IMR-90 (cell line): ENCODE results near the gene CHCHD2. TPM values are rescaled to one million over a fixed set of nuclear protein-coding genes. Genes with fewer than 3 reads are reported as not detected.

Source experiments
- ATAC-seq: fragments of 200-7000 bp; cut with Tn5 transposase; 2 replicates; pipeline ENCODE4 v1.9.1; 2020; ENCODE audit warnings: low read depth, mild to moderate bottlenecking, moderate library complexity
- BruUV-seq: library from RNA; stranded (reverse); fragments of 400-500 nt; replicated peaks from 2 replicates; lab custom pipeline; 2021; lab: Mats Ljungman, UMichigan
- CTCF ChIA-PET: fragments of 300-600 bp; formaldehyde crosslinking; extraction: SDS; loops from one replicate; lab custom pipeline; 2021; ENCODE audit warnings: antibody characterized with exemption; lab: Yijun Ruan, JAX
- POLR2A ChIA-PET: fragments of 300-600 bp; sonication (Branson Sonifier 250); formaldehyde crosslinking; loops from one replicate; lab custom pipeline; 2022; ENCODE audit warnings: antibody characterized with exemption; ENCODE audit not compliant: unreplicated experiment; lab: Charles Lee
- DNase-seq: peaks from one replicate; pipeline ENCODE4 v3.0.0; 2013
- H2AFZ ChIP-seq: replicated peaks from 2 replicates; pipeline ENCODE3; 2013; ENCODE audit warnings: low read length, mild to moderate bottlenecking; ENCODE audit not compliant: poor library complexity
- H2AK5ac ChIP-seq: 2 replicates; pipeline ENCODE4 v1.6.1; 2013; ENCODE audit warnings: low read depth, low read length, inconsistent platforms
- H2AK9ac ChIP-seq: replicated peaks from 2 replicates; pipeline ENCODE3; 2013; ENCODE audit warnings: mild to moderate bottlenecking, low read depth, low read length, moderate library complexity; ENCODE audit not compliant: poor library complexity
- H2BK120ac ChIP-seq: 2 replicates; pipeline ENCODE4 v1.6.1; 2013; ENCODE audit warnings: low read depth, low read length, inconsistent platforms
- H2BK15ac ChIP-seq: 3 replicates; pipeline ENCODE4 v1.6.1; 2013; ENCODE audit warnings: low read depth, low read length, inconsistent platforms
- H2BK20ac ChIP-seq: 2 replicates; pipeline ENCODE4 v1.6.1; 2013; ENCODE audit warnings: low read depth, mild to moderate bottlenecking, inconsistent platforms, low read length, moderate library complexity
- H2BK5ac ChIP-seq: 2 replicates; pipeline ENCODE4 v1.6.1; 2013; ENCODE audit warnings: mild to moderate bottlenecking, low read depth, low read length, inconsistent platforms; ENCODE audit not compliant: poor library complexity, severe bottlenecking
- H3K14ac ChIP-seq: replicated peaks from 2 replicates; pipeline ENCODE4 v1.6.1; 2013; ENCODE audit warnings: low read depth, low read length, inconsistent platforms
- H3K18ac ChIP-seq: 2 replicates; pipeline ENCODE4 v1.6.1; 2013; ENCODE audit warnings: low read depth, low read length, control low read depth
- H3K23ac ChIP-seq: 2 replicates; pipeline ENCODE4 v1.6.1; 2013; ENCODE audit warnings: low read depth, low read length, inconsistent platforms
- H3K27ac ChIP-seq: 2 replicates; pipeline ENCODE4 v1.5.1; 2013; ENCODE audit warnings: mild to moderate bottlenecking, control low read depth, low read length; ENCODE audit not compliant: insufficient read depth
- H3K27me3 ChIP-seq: 2 replicates; pipeline ENCODE4 v1.6.1; 2013; ENCODE audit warnings: low read length; ENCODE audit not compliant: control insufficient read depth, insufficient read depth
- H3K36me3 ChIP-seq: 2 replicates; pipeline ENCODE4 v1.6.1; 2013; ENCODE audit warnings: low read length, mixed read lengths; ENCODE audit not compliant: control insufficient read depth, insufficient read depth
- H3K4ac ChIP-seq: 2 replicates; pipeline ENCODE4 v1.6.1; 2013; ENCODE audit warnings: low read depth, low read length, inconsistent platforms
- H3K4me1 ChIP-seq: 2 replicates; pipeline ENCODE4 v1.6.1; 2013; ENCODE audit warnings: low read length, mixed read lengths; ENCODE audit not compliant: control insufficient read depth, insufficient read depth
- H3K4me2 ChIP-seq: 2 replicates; pipeline ENCODE4 v1.6.1; 2013; ENCODE audit warnings: low read depth, mild to moderate bottlenecking, control low read depth, low read length, moderate library complexity
- H3K4me3 ChIP-seq: 2 replicates; pipeline ENCODE4 v1.5.1; 2013; ENCODE audit warnings: low read depth, mild to moderate bottlenecking, control low read depth, low read length, moderate library complexity; ENCODE audit not compliant: insufficient read depth
- H3K56ac ChIP-seq: 2 replicates; pipeline ENCODE4 v1.6.1; 2013; ENCODE audit warnings: low read length, inconsistent platforms; ENCODE audit not compliant: insufficient read depth; ENCODE audit errors: extremely low read depth
- H3K79me1 ChIP-seq, 2 experiments: 2 replicates each; pipeline ENCODE4 v1.6.1; 2013; ENCODE audit warnings: low read length in 2 of 2, inconsistent platforms in 1 of 2, low read depth in 1 of 2
- H3K9ac ChIP-seq: 2 replicates; pipeline ENCODE4 v1.6.1; 2013; ENCODE audit warnings: low read depth, low read length, control low read depth
- H3K9me1 ChIP-seq: 2 replicates; pipeline ENCODE4 v1.6.1; 2013; ENCODE audit warnings: low read length, inconsistent platforms; ENCODE audit not compliant: insufficient read depth
- H3K9me3 ChIP-seq: 2 replicates; pipeline ENCODE4 v1.6.1; 2013; ENCODE audit warnings: low read length; ENCODE audit not compliant: control insufficient read depth, insufficient read depth
- H4K20me1 ChIP-seq: 2 replicates; pipeline ENCODE4 v1.6.1; 2013; ENCODE audit warnings: low read length, inconsistent platforms; ENCODE audit not compliant: insufficient read depth
- H4K5ac ChIP-seq: 2 replicates; pipeline ENCODE4 v1.6.1; 2013; ENCODE audit warnings: mild to moderate bottlenecking, low read depth, low read length, control low read depth
- H4K8ac ChIP-seq, 2 experiments: 2 replicates each; pipeline ENCODE4 v1.6.1; 2013; ENCODE audit warnings: low read depth in 2 of 2, low read length in 2 of 2, control low read depth in 1 of 2, inconsistent platforms in 1 of 2
- H4K91ac ChIP-seq: 2 replicates; pipeline ENCODE4 v1.6.1; 2013; ENCODE audit warnings: low read depth, low read length, inconsistent platforms; ENCODE audit not compliant: insufficient read depth
- BHLHE40 ChIP-seq: fragments of 150-350 bp; IDR thresholded peaks from 2 replicates; pipeline ENCODE4 v1.6.1; 2016; ENCODE audit warnings: mild to moderate bottlenecking, low read depth, low read length
- CEBPB ChIP-seq: IDR thresholded peaks from 2 replicates; pipeline ENCODE4 v1.6.1; 2012; ENCODE audit warnings: low read depth, low read length, improper control_type of control experiment
- CHD1 ChIP-seq: IDR thresholded peaks from 2 replicates; pipeline ENCODE4 v1.6.1; 2012; ENCODE audit warnings: low read depth, low read length, improper control_type of control experiment
- ELK1 ChIP-seq: fragments of 150-350 bp; IDR thresholded peaks from 2 replicates; pipeline ENCODE4 v1.6.1; 2016; ENCODE audit warnings: low read depth, mild to moderate bottlenecking, low read length, moderate library complexity, borderline replicate concordance
- FOS ChIP-seq: fragments of 150-350 bp; IDR thresholded peaks from 2 replicates; pipeline ENCODE4 v1.6.1; 2016; ENCODE audit warnings: low read depth, low read length
- MAFK ChIP-seq: IDR thresholded peaks from 2 replicates; pipeline ENCODE4 v1.6.1; 2012; ENCODE audit warnings: low read depth, low read length, improper control_type of control experiment
- MAZ ChIP-seq: IDR thresholded peaks from 2 replicates; pipeline ENCODE4 v1.6.1; 2012; ENCODE audit warnings: low read depth, mild to moderate bottlenecking, low read length, improper control_type of control experiment, moderate library complexity, borderline replicate concordance
- NFE2L2 ChIP-seq: fragments of 150-350 bp; IDR thresholded peaks from 2 replicates; pipeline ENCODE4 v1.6.1; 2016; ENCODE audit warnings: low read depth, mild to moderate bottlenecking, low read length
- POLR2A ChIP-seq: IDR thresholded peaks from 2 replicates; pipeline ENCODE4 v1.6.1; 2012; ENCODE audit warnings: mild to moderate bottlenecking, low read depth, low read length
- RAD21 ChIP-seq: IDR thresholded peaks from 2 replicates; pipeline ENCODE4 v1.6.1; 2012; ENCODE audit warnings: low read length, improper control_type of control experiment
- RFX5 ChIP-seq: IDR thresholded peaks from 2 replicates; pipeline ENCODE4 v1.8.0; 2012; ENCODE audit warnings: low read depth, mild to moderate bottlenecking, low read length, moderate library complexity
- SMC3 ChIP-seq: fragments of 150-350 bp; IDR thresholded peaks from 2 replicates; pipeline ENCODE4 v1.6.1; 2016; ENCODE audit warnings: low read depth, mild to moderate bottlenecking, antibody characterized with exemption, low read length, moderate library complexity
- USF2 ChIP-seq: fragments of 150-350 bp; IDR thresholded peaks from 2 replicates; pipeline ENCODE4 v1.6.1; 2017; ENCODE audit warnings: mild to moderate bottlenecking, antibody characterized with exemption, low read length, low read depth
- WGBS, 2 experiments: methylation state at CpG; one replicate each; pipeline versions ENCODE4 v1.1.5 to v1.1.7; 2013; ENCODE audit warnings: missing lambda C conversion rate in 2 of 2; ENCODE audit not compliant: insufficient read length in 1 of 2; ENCODE audit errors: extremely low coverage in 2 of 2; 5-methylcytosine and 5-hydroxymethylcytosine counted together
- dilution Hi-C: fragments of 300-500 bp; cut with HindIII; formaldehyde crosslinking; loops from one replicate; pipeline ENCODE4 v1.14.3; 2018; ENCODE audit warnings: low sequenced_read_pairs; ENCODE audit not compliant: unreplicated experiment
- in situ Hi-C: fragments of 300-500 bp; cut with MboI; formaldehyde crosslinking; loops from 3 replicates; pipeline ENCODE4 v1.14.3; 2019; ENCODE audit warnings: low sequenced_read_pairs, inconsistent platforms, mixed read lengths
- intact Hi-C: fragments of 100-400 bp; cut with micrococcal nuclease; formaldehyde crosslinking; loops from 2 replicates; pipeline ENCODE4 v1.10.0; 2022
- polyA plus RNA-seq, 3 experiments: library from polyadenylated mRNA; depleted of rRNA; stranded (reverse); fragments of >200 nt; gene quantifications; 2 replicates each; pipeline ENCODE4 v1.2.3, GENCODE V29; 2012; ENCODE audit warnings: low replicate concordance in 1 of 3
- total RNA-seq: library from RNA; depleted of rRNA; stranded (reverse); fragments of >200 nt; gene quantifications from 2 replicates; pipeline ENCODE4 v1.2.3, GENCODE V29; 2012
- TF ChIP-seq, protein P1 (sequence below): conservative IDR thresholded peaks from 2 replicates; pipeline ENCODE4 v1.5.1; 2012; ENCODE audit warnings: mild to moderate bottlenecking, low read depth, low read length, improper control_type of control experiment

The CHCHD2 gene
- total and polyA plus RNA-seq, 2 of the 4 experiments (the other 2 are of a cell fraction), result 423 to 522 TPM

GRCh38 chr7:56078196-56078595 lies 28.1 kb downstream of the CHCHD2 start:
- 86% methylated on average over 9 of the region's 16 CpGs; no CpG with 5 or more reads in 1 of the 2 experiments for WGBS, 2 experiments
- intact Hi-C loops, result no loop called here

More at GRCh38 chr7:56078196-56078595, 28.1 kb downstream of the CHCHD2 start:
- Histone ChIP-seq H3K9me1 (0 out of 2 replicates have a peak, but pooled peaks cover under 1% of the 10 kb centered on the region), H3K79me1 (0 out of 4 replicates have a peak, but pooled peaks cover 0 to under 1% of the 10 kb centered on the region in 2 experiments), H4K8ac (no peak overlapping the region), H3K4me2 (no peak overlapping the region), H4K91ac (no peak overlapping the region), H3K27me3 (no peaks in the 10 kb centered on the region), H3K14ac (no peak overlapping the region), H3K9me3 (no peaks in the 10 kb centered on the region), H3K4me3 (no peak overlapping the region), H3K4ac (no peak overlapping the region), H4K20me1 (no peaks in the 10 kb centered on the region), H4K5ac (no peak overlapping the region), H2AK9ac (no peak overlapping the region), H3K56ac (no peak overlapping the region), H3K4me1 (peaks cover 11% of the 10 kb centered on the region), H3K27ac (no peak overlapping the region), H3K9ac (no peak overlapping the region), H2BK15ac (no peak overlapping the region), H3K18ac (no peak overlapping the region), H2AFZ (no peak overlapping the region), H2BK120ac (no peak overlapping the region), H2BK20ac (no peak overlapping the region), H2BK5ac (no peak overlapping the region), H3K23ac (no peak overlapping the region), H3K36me3 (peaks cover 23% of the 10 kb centered on the region; the same call in 1 of the 2 replicates), H2AK5ac (no peak overlapping the region)
- dilution Hi-C loops, result no loop called here
- no TSS peak for BruUV-seq
- ATAC-seq (no peak), DNase-seq (no peak)
- in situ Hi-C loops, result loop anchor here (10.0 to 25.0 kb wide), 3 partner anchors 433 to 1316 kb away; partner anchors contain the start of gene SEC61G
- POLR2A ChIA-PET, result no interaction called here
- CTCF ChIA-PET, result interaction anchor here (1.1 to 1.9 kb wide), 2 partner anchors 15 to 95 kb away, joined by 3 to 6 read pairs; partner anchors contain the start of gene PHKG1
- TF ChIP-seq RAD21, result no peak
- no peak for TF ChIP-seq ELK1
- no peak for TF ChIP-seq CEBPB
- TF ChIP-seq RFX5, result no peak
- TF ChIP-seq MAFK, result no peak
- no peak for TF ChIP-seq POLR2A
- TF ChIP-seq CHD1, result no peak
- TF ChIP-seq USF2, result no peak
- no peak for TF ChIP-seq SMC3
- TF ChIP-seq BHLHE40, result no peak
- TF ChIP-seq FOS, result no peak
- no peak for TF ChIP-seq NFE2L2
- no peak for TF ChIP-seq MAZ
- TF ChIP-seq, protein P1, sequence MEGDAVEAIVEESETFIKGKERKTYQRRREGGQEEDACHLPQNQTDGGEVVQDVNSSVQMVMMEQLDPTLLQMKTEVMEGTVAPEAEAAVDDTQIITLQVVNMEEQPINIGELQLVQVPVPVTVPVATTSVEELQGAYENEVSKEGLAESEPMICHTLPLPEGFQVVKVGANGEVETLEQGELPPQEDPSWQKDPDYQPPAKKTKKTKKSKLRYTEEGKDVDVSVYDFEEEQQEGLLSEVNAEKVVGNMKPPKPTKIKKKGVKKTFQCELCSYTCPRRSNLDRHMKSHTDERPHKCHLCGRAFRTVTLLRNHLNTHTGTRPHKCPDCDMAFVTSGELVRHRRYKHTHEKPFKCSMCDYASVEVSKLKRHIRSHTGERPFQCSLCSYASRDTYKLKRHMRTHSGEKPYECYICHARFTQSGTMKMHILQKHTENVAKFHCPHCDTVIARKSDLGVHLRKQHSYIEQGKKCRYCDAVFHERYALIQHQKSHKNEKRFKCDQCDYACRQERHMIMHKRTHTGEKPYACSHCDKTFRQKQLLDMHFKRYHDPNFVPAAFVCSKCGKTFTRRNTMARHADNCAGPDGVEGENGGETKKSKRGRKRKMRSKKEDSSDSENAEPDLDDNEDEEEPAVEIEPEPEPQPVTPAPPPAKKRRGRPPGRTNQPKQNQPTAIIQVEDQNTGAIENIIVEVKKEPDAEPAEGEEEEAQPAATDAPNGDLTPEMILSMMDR, result no peak
